ENCODE results near the gene DCTN4.

GRCh38 chr5:150794927-150795326 lies 36.1 kb upstream of the DCTN4 start:
- TF ChIP-seq PBX2 (CRISPR knock-in tag; IDR thresholded peaks at IDR 0.05; ENCODE audit: low read depth) (no peak), PBX2 (tag; conservative IDR thresholded peaks at IDR 0.05; ENCODE audit: low read depth) (no peak), ZFP36 (IDR thresholded peaks at IDR 0.05; ENCODE audit: low read depth, low read length, partially characterized antibody) (no peak), PATZ1 (CRISPR knock-in tag; IDR thresholded peaks at IDR 0.05; ENCODE audit: borderline replicate concordance) (no peak), KAT8 (IDR thresholded peaks at IDR 0.05; ENCODE audit: low read depth) (no peak), KLF16 (IDR thresholded peaks at IDR 0.05) (no peak)
